ENCODE data around the gene NARS2. TPM values are rescaled to one million over a fixed set of nuclear protein-coding genes. Genes with fewer than 3 reads are reported as not detected.

NARS2 gene
- total and polyA plus RNA-seq, 9 of the 15 experiments (the other 6 are each of a cell fraction or from before 2014, with no cell fraction given) = 26.8 to 48.0 (median 34.2) TPM

DNA sequence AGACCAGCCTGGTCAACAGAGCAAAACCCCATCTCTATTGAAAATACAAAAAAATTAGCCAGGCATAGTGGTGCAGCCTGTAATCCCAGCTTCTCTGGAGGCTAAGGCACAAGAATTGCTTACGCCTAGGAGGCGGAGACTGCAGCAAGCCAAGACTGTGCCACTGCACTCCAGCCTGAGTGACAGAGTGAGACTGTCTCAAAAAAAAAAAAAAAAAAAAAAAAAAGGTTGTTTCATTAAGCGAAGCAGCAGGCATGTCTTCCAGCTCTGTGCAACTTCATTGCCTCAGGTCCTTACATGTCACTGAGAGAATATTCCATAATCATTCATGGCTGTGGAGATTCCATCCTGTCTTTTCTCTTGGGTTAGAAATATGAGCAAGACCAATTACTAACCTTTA is 174.0 kb downstream of the NARS2 start:
- Histone ChIP-seq H3K9me1 (ENCODE audit: control insufficient read depth, insufficient read depth, low read length) (no peaks in the 10 kb centered on the region), H3K4me2 (ENCODE audit: insufficient read depth, low read length) (no peak overlapping the region), H3K9ac (ENCODE audit: insufficient read depth in 1 of 2, low read depth in 2 of 2, low read length in 2 of 2) (0 out of 4 replicates have a peak overlapping the region, but pooled peaks of 1 of the 2 experiments have one; percentile 25), H4K20me1 (replicated peaks; ENCODE audit: control insufficient read depth, insufficient read depth, low read length) (no peaks in the 10 kb centered on the region), H3K9me3 (replicated peaks; ENCODE audit: control insufficient read depth, insufficient read depth, low read depth, low read length) (no peaks in the 10 kb centered on the region), H3K27ac (ENCODE audit: extremely low read depth, low read depth, low read length) (peak overlapping the region; percentile 67; the same call in 2 of the 3 replicates), H3K27me3 (ENCODE audit: control insufficient read depth in 2 of 2, insufficient read depth in 2 of 2, low read length in 2 of 2) (no peaks in the 10 kb centered on the region), H3K4me3 (no peak overlapping the region), H3K4me1 (replicated peaks in 1 of 2; ENCODE audit: control insufficient read depth in 2 of 2, insufficient read depth in 2 of 2, low read length in 2 of 2) (peaks cover 20 to 51% of the 10 kb centered on the region in 2 experiments), H3K79me2 (ENCODE audit: control insufficient read depth, insufficient read depth, low read length) (peaks cover 95% of the 10 kb centered on the region), H2AFZ (ENCODE audit: low read depth, low read length) (no peak overlapping the region), H3K36me3 (ENCODE audit: control insufficient read depth, insufficient read depth, low read length) (peaks cover 5% of the 10 kb centered on the region; the same call in 1 of the 3 replicates)
- POLR2A ChIA-PET = interaction anchor here (0.6 to 2.2 kb wide), 6 partner anchors 11 to 75 kb away, joined by 3 to 11 read pairs (median 4); partner anchors contain the start of gene GAB2
- in situ Hi-C loops (cut with MboI) = no loop called here
- WGBS (ENCODE audit: insufficient coverage, low coverage, missing lambda C conversion rate) = 100% methylated on average over 1 of the region's 3 CpGs
- no peak for FAIRE-seq
- CTCF ChIA-PET (ENCODE audit: low intra/inter-chr PET ratio) = no interaction called here
- no peak for TF ChIP-seq ZNF174 (CRISPR knock-in tag; IDR thresholded peaks at IDR 0.05)
- TF ChIP-seq, protein P1, sequence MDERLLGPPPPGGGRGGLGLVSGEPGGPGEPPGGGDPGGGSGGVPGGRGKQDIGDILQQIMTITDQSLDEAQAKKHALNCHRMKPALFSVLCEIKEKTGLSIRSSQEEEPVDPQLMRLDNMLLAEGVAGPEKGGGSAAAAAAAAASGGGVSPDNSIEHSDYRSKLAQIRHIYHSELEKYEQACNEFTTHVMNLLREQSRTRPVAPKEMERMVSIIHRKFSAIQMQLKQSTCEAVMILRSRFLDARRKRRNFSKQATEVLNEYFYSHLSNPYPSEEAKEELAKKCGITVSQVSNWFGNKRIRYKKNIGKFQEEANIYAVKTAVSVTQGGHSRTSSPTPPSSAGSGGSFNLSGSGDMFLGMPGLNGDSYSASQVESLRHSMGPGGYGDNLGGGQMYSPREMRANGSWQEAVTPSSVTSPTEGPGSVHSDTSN (CRISPR knock-in tag; IDR thresholded peaks at IDR 0.05; ENCODE audit: low read depth) = no peak
- TF ChIP-seq, protein P1 (tag; conservative IDR thresholded peaks at IDR 0.05; ENCODE audit: low read depth) = peak; percentile 13; the same call in 1 of the 2 replicates
- no peak for TF ChIP-seq ZNF263 (CRISPR knock-in tag; IDR thresholded peaks at IDR 0.05; ENCODE audit: borderline replicate concordance)
- TF ChIP-seq ZNF274 (IDR thresholded peaks at IDR 0.05; ENCODE audit: borderline replicate concordance, low read depth, low read length) = no peak
- TF ChIP-seq ZNF384 (IDR thresholded peaks at IDR 0.05; ENCODE audit: low read depth, low read length) = peak; percentile 84
- TF ChIP-seq, protein P2, sequence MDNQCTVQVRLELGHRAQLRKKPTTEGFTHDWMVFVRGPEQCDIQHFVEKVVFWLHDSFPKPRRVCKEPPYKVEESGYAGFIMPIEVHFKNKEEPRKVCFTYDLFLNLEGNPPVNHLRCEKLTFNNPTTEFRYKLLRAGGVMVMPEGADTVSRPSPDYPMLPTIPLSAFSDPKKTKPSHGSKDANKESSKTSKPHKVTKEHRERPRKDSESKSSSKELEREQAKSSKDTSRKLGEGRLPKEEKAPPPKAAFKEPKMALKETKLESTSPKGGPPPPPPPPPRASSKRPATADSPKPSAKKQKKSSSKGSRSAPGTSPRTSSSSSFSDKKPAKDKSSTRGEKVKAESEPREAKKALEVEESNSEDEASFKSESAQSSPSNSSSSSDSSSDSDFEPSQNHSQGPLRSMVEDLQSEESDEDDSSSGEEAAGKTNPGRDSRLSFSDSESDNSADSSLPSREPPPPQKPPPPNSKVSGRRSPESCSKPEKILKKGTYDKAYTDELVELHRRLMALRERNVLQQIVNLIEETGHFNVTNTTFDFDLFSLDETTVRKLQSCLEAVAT (IDR thresholded peaks at IDR 0.05) = no peak
- TF ChIP-seq, protein P3, sequence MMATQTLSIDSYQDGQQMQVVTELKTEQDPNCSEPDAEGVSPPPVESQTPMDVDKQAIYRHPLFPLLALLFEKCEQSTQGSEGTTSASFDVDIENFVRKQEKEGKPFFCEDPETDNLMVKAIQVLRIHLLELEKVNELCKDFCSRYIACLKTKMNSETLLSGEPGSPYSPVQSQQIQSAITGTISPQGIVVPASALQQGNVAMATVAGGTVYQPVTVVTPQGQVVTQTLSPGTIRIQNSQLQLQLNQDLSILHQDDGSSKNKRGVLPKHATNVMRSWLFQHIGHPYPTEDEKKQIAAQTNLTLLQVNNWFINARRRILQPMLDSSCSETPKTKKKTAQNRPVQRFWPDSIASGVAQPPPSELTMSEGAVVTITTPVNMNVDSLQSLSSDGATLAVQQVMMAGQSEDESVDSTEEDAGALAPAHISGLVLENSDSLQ (IDR thresholded peaks at IDR 0.05) = peak; percentile 74
- TF ChIP-seq KLF1 (tag; IDR thresholded peaks at IDR 0.05) = no peak
- TF ChIP-seq, protein P4, sequence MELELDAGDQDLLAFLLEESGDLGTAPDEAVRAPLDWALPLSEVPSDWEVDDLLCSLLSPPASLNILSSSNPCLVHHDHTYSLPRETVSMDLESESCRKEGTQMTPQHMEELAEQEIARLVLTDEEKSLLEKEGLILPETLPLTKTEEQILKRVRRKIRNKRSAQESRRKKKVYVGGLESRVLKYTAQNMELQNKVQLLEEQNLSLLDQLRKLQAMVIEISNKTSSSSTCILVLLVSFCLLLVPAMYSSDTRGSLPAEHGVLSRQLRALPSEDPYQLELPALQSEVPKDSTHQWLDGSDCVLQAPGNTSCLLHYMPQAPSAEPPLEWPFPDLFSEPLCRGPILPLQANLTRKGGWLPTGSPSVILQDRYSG (tag; conservative IDR thresholded peaks at IDR 0.05; ENCODE audit: low read depth) = no peak
- TF ChIP-seq, protein P5, sequence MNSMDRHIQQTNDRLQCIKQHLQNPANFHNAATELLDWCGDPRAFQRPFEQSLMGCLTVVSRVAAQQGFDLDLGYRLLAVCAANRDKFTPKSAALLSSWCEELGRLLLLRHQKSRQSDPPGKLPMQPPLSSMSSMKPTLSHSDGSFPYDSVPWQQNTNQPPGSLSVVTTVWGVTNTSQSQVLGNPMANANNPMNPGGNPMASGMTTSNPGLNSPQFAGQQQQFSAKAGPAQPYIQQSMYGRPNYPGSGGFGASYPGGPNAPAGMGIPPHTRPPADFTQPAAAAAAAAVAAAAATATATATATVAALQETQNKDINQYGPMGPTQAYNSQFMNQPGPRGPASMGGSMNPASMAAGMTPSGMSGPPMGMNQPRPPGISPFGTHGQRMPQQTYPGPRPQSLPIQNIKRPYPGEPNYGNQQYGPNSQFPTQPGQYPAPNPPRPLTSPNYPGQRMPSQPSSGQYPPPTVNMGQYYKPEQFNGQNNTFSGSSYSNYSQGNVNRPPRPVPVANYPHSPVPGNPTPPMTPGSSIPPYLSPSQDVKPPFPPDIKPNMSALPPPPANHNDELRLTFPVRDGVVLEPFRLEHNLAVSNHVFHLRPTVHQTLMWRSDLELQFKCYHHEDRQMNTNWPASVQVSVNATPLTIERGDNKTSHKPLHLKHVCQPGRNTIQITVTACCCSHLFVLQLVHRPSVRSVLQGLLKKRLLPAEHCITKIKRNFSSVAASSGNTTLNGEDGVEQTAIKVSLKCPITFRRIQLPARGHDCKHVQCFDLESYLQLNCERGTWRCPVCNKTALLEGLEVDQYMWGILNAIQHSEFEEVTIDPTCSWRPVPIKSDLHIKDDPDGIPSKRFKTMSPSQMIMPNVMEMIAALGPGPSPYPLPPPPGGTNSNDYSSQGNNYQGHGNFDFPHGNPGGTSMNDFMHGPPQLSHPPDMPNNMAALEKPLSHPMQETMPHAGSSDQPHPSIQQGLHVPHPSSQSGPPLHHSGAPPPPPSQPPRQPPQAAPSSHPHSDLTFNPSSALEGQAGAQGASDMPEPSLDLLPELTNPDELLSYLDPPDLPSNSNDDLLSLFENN (IDR thresholded peaks at IDR 0.05; ENCODE audit: low read depth in 2 of 2, low read length in 2 of 2) = no peak
- TF ChIP-seq SMARCA5 (IDR thresholded peaks at IDR 0.05) = no peak
- intact Hi-C loops (cut with micrococcal nuclease) = no loop called here
- peak; percentile 72 for ATAC-seq
- no peak for DNase-seq (ENCODE audit: extremely low read depth in 1 of 4, low spot score in 3 of 4)
- BruUV-seq (replicated peaks) = no TSS peak

All from K562 (cell line).